Measurements from ENCODE around the gene ABCF2. TPM values are rescaled to one million over a fixed set of nuclear protein-coding genes. Genes with fewer than 3 reads are reported as not detected.

Gene ABCF2
- total and polyA plus RNA-seq, 12 donors = 13.0 to 35.2 (median 29.5) TPM

DNA sequence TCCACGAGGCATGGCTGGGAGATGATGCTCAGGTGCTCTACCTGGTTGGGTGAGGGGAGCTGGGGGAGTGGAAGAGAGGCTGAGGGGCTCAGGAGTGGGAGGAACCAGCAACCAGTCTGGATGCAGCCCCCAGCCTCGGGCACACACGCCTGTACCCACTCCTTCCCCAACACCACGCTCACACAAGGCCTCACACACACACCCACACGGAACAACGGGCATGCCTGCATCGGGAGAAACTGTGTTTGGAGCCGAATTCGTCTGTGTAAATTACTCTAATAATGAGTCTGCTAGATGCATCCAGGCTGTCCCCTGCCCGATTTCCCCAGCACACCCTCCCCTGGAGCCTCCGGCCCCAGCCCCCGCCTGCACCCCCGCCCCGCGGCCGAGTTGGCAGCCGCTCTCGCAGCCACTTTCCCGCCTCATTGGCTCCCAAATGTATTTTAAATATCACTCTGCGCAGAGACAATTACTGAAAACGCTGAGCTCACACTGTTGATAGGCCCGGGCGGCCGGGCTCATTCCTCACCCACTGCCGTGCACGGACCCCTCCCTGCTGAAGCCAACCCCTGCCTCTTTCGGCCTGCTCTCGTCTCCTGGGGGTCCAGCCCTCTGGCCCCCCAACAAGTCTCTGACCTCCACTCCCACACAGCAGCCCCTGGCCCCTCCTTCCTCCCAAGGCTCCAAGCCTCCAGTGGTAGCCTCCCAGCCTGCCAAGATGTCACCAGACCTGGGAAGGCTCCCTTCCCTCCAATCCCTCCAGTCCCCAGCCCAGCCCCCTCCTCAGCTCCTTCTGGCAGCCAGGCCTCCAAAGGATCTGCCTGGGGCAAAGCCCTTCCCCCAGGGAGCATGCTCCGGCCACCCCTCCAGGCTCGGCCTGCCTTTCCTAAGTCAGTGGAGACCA, 27.8 kb downstream of the ABCF2 start:
- WGBS, 2 donors = 49 to 62% methylated on average over 30 of the region's 30 CpGs
- Histone ChIP-seq H3K27me3 (peaks cover 0 to 31% (median 10%) of the 10 kb centered on the region in 7 donors), H3K9me3 (no peaks in the 10 kb centered on the region), H3K4me1 (peaks cover 0 to 8% (median 0%) of the 10 kb centered on the region in 9 donors), H3K4me3 (no peak overlapping the region), H3K27ac (no peak overlapping the region), H3K36me3 (no peaks in the 10 kb centered on the region)
- TF ChIP-seq, protein P1, sequence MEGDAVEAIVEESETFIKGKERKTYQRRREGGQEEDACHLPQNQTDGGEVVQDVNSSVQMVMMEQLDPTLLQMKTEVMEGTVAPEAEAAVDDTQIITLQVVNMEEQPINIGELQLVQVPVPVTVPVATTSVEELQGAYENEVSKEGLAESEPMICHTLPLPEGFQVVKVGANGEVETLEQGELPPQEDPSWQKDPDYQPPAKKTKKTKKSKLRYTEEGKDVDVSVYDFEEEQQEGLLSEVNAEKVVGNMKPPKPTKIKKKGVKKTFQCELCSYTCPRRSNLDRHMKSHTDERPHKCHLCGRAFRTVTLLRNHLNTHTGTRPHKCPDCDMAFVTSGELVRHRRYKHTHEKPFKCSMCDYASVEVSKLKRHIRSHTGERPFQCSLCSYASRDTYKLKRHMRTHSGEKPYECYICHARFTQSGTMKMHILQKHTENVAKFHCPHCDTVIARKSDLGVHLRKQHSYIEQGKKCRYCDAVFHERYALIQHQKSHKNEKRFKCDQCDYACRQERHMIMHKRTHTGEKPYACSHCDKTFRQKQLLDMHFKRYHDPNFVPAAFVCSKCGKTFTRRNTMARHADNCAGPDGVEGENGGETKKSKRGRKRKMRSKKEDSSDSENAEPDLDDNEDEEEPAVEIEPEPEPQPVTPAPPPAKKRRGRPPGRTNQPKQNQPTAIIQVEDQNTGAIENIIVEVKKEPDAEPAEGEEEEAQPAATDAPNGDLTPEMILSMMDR (IDR thresholded peaks at IDR 0.05) = no peak
- intact Hi-C loops (cut with DNase I) = no loop called here
- no peak for DNase-seq
- peak in 3 of 8 donors; percentile 5 to 8 (median 8) for ATAC-seq

DNA sequence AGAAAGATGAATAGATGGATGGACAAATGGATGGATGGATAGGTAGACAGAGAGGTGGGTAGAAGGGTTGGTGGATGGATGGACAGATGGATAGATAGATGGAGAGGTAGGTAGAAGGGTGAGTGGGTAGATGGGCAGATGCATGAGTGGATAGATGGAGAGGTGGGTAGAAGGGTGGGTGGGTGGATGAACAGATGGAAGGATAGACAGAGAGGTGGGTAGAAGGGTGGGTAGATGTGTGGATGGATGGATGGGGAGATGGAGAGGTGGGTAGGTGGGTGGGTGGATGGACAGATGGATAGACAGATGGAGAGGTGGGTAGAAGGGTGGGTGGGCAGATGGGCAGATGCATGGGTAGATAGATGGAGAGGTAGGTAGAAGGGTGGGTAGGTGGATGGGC, 29.1 kb downstream of the ABCF2 start:
- DNase-seq = no peak
- Histone ChIP-seq H3K27ac (no peak overlapping the region), H3K4me1 (peaks cover 0 to 8% (median 0%) of the 10 kb centered on the region in 9 donors), H3K36me3 (no peaks in the 10 kb centered on the region), H3K4me3 (no peak overlapping the region), H3K9me3 (no peaks in the 10 kb centered on the region), H3K27me3 (peaks cover 0 to 20% (median 5%) of the 10 kb centered on the region in 7 donors)
- no peak for ATAC-seq
- TF ChIP-seq, protein P1 (IDR thresholded peaks at IDR 0.05) = no peak
- intact Hi-C loops (cut with DNase I) = no loop called here

DNA sequence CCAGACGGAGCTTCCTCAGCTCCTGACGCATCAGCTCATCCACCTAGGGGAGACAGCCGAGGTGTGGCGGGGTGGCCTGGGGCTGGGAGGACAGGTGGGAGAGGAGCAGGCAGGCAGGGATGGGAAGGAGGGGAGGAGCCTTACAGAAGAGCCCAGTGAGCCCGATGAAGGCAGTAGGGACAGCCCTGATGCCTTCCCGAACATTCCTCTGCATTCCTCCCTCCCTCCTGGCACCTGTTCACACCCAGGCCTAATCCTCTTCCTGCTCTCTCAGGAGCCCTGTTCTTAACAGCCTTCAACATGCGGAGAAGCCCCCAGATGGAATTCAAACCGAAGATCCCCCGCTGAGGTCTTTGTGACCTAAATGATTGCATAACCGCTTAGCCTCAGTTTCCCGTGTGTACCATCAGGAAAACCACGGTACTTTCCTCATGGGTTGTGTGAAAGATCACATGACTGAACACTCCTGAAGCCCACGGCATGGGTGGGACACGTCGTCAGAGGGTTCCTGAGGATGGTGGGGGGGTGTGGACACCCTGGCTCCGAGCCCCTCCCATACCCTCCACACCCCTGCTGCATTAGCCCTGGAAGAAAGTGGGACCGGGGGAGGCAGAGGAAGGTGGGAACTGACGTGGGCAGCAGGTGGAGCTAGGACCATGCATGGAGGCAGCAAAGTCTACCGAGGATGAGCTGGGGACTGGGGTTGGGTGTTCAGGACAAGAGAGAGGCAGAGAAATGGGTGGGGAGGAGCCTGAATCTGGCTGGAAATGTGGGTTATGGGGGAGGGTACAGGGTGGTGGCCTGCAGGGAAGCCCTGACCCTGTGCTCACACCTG, 31.2 kb downstream of the ABCF2 start:
- Histone ChIP-seq H3K27me3 (peaks cover 0 to 18% (median 5%) of the 10 kb centered on the region in 7 donors), H3K9me3 (no peaks in the 10 kb centered on the region), H3K27ac (no peak overlapping the region), H3K36me3 (no peaks in the 10 kb centered on the region), H3K4me3 (no peak overlapping the region), H3K4me1 (peaks cover 0 to 8% (median 0%) of the 10 kb centered on the region in 9 donors)
- 59 to 65% methylated on average over 18 to 19 of the region's 19 CpGs for WGBS, 2 donors
- TF ChIP-seq, protein P1 (IDR thresholded peaks at IDR 0.05) = no peak
- no peak for ATAC-seq
- DNase-seq = no peak
- intact Hi-C loops (cut with DNase I) = no loop called here

DNA sequence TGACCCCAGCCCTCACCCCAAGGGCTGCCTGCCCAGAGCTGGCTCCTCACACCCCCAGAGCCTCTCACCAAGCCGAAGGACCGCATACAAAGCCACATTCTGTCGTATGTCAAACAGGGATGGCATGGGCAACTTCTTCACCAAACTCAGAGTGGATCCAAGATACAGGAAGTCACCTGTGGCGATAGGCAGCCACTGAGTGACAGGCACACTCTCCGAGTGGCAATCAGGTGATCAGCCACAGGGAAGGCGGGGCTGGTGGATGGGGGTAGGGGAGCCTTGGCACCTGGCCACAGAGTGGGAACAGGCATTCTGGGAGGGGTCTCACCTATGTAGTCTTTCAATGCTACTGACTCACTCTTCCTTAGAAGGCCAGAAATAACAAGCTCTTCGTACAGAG, 32.8 kb downstream of the ABCF2 start:
- no peak overlapping the region for H3K4me3 ChIP-seq
- no peak overlapping the region for H3K27ac ChIP-seq
- DNase-seq = no peak
- no peaks in the 10 kb centered on the region for H3K4me1 ChIP-seq
- H3K9me3 ChIP-seq = no peaks in the 10 kb centered on the region
- intact Hi-C loops (cut with DNase I) = no loop called here
- 75 to 86% methylated on average over 7 of the region's 7 CpGs for WGBS, 2 donors
- TF ChIP-seq, protein P1 (IDR thresholded peaks at IDR 0.05) = no peak
- H3K27me3 ChIP-seq = peaks cover 0 to 12% (median 3%) of the 10 kb centered on the region in 7 donors
- no peaks in the 10 kb centered on the region for H3K36me3 ChIP-seq
- ATAC-seq = no peak

All from heart right ventricle (tissue), 16 donors.